Stimulated activated CD4-positive, alpha-beta T cell treated with anti-CD3 and anti-CD28 coated beads, Interleukin-2, amount 100 ng/mL, for 4 hours (primary cell): Measurements from ENCODE around the gene ARHGEF2.

Experiments
- DNase-seq: peaks from one replicate; pipeline ENCODE4 v3.0.0-alpha.2; 2020; ENCODE audit warnings: low read depth

ARHGEF2 gene

DNA sequence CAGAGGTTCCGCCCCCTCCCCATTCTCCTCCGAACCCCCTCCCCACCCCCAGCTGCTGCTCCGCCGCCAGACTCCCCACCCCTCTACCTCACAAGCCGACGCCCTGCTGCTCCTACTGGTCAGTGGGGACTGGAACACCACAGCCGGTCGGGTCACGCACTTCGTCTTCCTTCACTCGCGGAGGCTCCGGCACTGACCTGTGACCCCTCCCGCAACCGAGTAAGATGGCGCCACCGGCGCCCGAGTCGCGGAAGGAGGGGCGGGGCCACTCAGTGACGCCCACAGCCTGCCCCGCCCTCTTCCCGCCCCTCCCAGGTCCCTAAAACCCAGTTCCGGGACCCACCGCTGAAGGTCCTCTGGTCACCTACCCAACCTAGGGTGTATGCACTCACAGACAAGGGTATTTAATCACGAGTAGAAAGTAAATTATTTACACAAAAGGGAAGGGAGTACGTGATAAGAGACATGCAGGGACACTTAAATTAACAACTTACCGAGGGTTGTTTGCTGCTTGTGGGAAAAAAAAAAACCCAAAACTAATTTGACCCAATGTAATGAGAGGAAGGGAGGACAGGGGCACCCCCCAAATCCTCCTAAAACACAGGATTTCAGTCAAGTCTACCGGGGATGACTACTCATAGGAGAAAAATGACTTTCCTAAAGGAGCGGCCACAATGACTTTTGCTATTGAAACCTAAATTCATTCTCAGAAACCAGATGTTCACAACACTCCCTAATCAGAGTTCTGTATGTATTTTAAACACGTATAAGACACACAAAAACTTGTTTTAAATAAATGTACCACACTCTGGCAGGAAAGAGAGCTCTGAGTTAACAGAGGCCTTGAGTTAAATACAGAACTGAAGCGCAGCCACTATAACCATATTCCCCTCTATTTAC, 66.9 kb downstream of the ARHGEF2 start, which contains the start of gene RIT1:
Gene RIT1 (minus strand): TSS at position 194 of the 900 bp plus-strand sequence. CDS start 588 bp downstream, outside the sequence.
- peak; percentile 75 for DNase-seq

DNA sequence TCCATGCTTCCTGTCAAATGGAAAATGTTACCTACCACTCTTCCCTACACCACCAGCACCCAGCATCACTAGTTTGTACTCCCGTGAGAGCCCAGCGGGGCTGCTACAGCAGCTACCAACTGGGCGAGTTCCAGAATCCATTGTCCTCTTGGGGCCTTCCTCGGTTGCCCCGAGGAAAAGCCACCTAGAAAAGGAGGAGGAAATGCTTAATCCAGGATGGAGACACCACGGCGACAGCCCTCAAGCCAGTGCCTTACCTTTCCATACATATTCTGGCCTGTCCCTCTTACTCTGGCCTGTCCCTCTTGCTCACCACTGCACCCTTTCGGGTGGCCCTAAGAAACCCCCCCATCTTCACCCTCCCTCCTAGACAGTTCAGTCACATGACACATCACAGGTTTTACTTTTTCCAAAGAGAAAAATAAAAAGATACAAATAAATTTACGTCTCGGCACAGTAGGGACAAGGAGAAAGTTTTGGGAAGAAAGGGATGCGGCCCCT, 67.7 kb downstream of the ARHGEF2 start:
- DNase-seq: no peak

DNA sequence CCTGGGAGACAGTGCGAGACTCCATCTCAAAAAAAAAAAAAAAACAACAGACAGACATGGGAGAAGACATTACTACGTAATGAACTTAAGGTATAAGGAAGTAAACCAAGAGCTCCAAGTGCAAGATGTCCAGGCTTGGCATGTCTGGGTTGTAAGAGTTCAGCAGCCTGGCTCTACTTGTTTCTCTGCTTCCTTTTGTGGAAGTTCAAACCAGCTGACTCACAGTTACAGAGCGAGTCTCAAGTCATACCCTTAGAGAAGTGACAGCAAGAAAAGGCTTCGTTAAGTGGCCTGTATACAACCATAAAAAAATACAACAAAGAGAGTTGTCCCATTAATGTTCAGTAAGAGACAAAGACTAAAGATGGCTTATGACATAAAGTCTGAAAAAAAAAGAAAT, 68.5 kb downstream of the ARHGEF2 start:
- no peak for DNase-seq

DNA sequence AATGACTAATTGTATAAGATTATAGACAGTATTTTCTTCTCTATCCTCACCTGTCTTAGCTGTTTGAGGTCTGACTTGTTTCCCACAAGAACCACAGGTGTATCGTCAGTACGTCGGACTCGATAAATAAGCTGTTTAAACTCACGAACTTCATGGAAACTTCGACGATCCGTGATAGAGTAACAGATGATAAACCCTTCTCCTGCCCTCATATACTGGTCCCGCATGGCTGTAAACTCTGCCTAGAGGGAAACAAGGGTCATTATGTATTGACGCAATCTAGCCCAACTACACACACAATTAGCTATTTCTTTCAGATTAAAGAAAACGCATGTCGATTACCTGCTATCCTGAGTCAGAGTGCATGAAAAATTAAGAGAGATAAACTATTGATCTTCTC, 74.1 kb downstream of the ARHGEF2 start:
- DNase-seq: no peak

DNA sequence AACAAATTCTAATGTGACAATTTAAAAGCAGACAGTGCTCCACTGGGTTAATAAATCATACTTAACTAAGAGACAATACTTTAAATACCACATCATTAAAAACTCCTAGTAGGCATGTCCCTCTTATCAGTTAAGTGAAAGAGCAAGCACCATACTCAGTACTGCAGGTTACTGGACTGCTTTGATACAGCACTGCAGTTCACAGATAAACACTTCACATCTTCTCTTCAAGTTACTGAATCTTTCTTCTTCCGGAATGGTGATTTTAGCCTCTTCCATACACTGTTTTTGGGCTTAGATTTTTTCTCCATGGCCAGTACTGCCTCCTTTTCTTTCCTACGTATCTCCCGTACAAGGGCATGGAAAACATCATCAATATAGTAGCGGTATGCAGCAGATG, 78.2 kb downstream of the ARHGEF2 start:
- no peak for DNase-seq

DNA sequence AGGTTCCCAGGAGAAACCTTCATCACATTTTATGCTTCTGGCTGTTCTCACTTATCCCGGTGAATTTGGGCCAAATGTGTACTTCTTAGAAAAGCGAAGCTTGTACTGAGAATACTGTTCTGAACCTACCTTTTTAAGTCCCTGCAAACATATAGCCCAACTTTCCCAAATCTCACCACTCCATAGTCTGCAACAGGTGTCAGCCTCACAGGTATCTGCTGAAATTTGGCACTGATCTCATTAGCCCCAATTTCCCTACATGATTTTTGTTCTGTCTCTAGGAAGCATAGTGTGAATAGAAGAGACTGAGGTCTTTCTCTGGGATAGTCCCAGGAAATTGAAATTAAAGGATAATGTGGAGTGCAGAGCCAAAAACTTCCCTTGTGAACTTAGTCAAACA, 78.7 kb downstream of the ARHGEF2 start:
- no peak for DNase-seq

DNA sequence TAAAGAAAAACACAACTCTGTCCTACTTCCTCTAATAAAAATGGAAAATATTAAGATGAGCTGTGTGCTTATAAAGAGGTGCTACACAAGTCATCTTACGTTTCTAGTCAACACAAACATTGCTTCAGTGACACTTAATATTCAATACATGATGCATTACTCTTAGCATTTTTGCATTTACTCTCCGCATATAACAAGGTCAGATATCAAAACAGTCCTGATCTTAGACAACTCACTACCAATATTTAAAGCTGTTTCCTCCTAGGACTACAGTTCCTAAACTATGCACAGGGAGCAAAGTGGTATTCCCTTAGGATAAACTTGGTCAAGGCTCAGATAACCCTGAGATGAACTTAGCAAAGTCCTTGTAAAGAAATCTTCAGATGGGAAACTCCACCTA, 79.5 kb downstream of the ARHGEF2 start:
- DNase-seq: no peak

DNA sequence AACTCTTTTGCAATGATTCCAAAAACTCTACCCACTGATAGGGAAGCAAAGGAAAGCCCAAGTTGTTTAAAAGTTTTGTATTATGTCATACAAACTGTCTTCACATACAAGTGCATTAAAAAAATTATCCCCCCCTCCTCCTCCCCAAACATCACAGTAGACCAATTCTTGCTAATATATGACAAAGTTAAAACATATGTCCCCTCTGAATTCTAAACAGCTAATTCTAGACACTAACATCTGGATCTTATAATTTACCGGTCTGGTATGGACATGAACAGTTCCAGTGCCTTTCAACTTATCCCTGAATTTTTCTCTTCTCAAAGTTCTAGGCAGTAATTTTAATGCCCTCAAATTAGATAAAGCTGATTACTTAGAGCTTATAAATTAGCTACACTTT, 80.6 kb downstream of the ARHGEF2 start:
- no peak for DNase-seq
